Right lobe of liver (tissue), 6 donors: Measurements from ENCODE around the gene NUP85. TPM values are rescaled to one million over a fixed set of nuclear protein-coding genes. Genes with fewer than 3 reads are reported as not detected.

Experiments
- ATAC-seq, 4 donors: fragments of 200-7000 bp; cut with Tn5 transposase; one replicate each; pipeline ENCODE4 v1.9.1; 2020; ENCODE audit warnings: mild to moderate bottlenecking in 4 of 4, moderate library complexity in 4 of 4
- DNase-seq, 3 donors: peaks; one replicate each; pipeline ENCODE4 v3.0.0-alpha.2; 2020
- H3K27ac ChIP-seq, 3 donors: fragments of 200-600 bp; one replicate each; pipeline ENCODE4 v1.8.0; 2022
- H3K27me3 ChIP-seq, 2 donors: fragments of 200-600 bp; one replicate each; pipeline ENCODE4 v1.8.0; 2022
- H3K36me3 ChIP-seq, 4 donors: fragments of 200-600 bp; sonication (generic) in 1 of 4; one replicate each; pipeline versions ENCODE4 v1.5.1 to v1.8.0; 2017 to 2022; ENCODE audit warnings: control low read depth in 1 of 4
- H3K4me1 ChIP-seq, 4 donors: fragments of 200-600 bp; sonication (generic) in 1 of 4; one replicate each; pipeline versions ENCODE4 v1.5.1 to v1.8.0; 2017 to 2022; ENCODE audit warnings: control low read depth in 1 of 4
- H3K4me3 ChIP-seq, 3 donors: fragments of 200-600 bp; one replicate each; pipeline ENCODE4 v1.8.0; 2022
- H3K9me3 ChIP-seq, 4 donors: fragments of 200-600 bp; sonication (generic) in 1 of 4; one replicate each; pipeline versions ENCODE4 v1.5.1 to v1.8.0; 2017 to 2022; ENCODE audit warnings: control low read depth in 1 of 4
- POLR2A ChIP-seq: fragments of 450-650 bp; IDR thresholded peaks from one replicate; pipeline ENCODE4 v1.6.1; 2017; ENCODE audit warnings: antibody characterized with exemption, mild to moderate bottlenecking
- WGBS: methylation state at CpG from one replicate; pipeline ENCODE4 v1.1.6; 2018; ENCODE audit warnings: low coverage, low lambda C conversion rate; ENCODE audit not compliant: insufficient coverage; ENCODE audit errors: missing lambda C conversion rate; 5-methylcytosine and 5-hydroxymethylcytosine counted together
- intact Hi-C, 2 donors: fragments of 100-400 bp; cut with DNase I; formaldehyde crosslinking; loops; one replicate each; pipeline versions ENCODE4 v1.11.2 to v1.14.1; 2022
- total RNA-seq, 6 experiments: library from RNA; depleted of rRNA in 2 of 6; stranded (reverse); fragments of >200 nt in 2 of 6; fragmentation: NEBNext Ultra II Directional in 3 of 6; extraction: Animal tissue kit (Norgen Biotek cat#: 25700) in 3 of 6; gene quantifications; one replicate each; pipeline versions ENCODE4 v1.1.0 to v1.2.4, GENCODE V29; 2016 to 2023
- TF ChIP-seq, protein P1 (sequence below), 4 donors: fragments of 200-600 bp in 3 of 4; fragments of 450-650 bp in 1 of 4; IDR thresholded peaks; one replicate each; pipeline versions ENCODE4 v1.5.1 to v1.8.0; 2016 to 2022; ENCODE audit warnings: antibody characterized with exemption in 4 of 4, mild to moderate bottlenecking in 2 of 4
- donor health status: DM: no; HTN: yes; CAD: no.
- donor health status: DM: no; HTN: no; CAD: no.
- donor health status: DM: no; HTN: no; CAD: no.
- donor health status: DM: no; HTN: yes; CAD: no.
- donor health status: DM: no; HTN: yes; CAD: no.

The NUP85 gene
- total RNA-seq, 6 experiments from 2014 or later = 15.3 to 32.8 (median 25.9) TPM

DNA sequence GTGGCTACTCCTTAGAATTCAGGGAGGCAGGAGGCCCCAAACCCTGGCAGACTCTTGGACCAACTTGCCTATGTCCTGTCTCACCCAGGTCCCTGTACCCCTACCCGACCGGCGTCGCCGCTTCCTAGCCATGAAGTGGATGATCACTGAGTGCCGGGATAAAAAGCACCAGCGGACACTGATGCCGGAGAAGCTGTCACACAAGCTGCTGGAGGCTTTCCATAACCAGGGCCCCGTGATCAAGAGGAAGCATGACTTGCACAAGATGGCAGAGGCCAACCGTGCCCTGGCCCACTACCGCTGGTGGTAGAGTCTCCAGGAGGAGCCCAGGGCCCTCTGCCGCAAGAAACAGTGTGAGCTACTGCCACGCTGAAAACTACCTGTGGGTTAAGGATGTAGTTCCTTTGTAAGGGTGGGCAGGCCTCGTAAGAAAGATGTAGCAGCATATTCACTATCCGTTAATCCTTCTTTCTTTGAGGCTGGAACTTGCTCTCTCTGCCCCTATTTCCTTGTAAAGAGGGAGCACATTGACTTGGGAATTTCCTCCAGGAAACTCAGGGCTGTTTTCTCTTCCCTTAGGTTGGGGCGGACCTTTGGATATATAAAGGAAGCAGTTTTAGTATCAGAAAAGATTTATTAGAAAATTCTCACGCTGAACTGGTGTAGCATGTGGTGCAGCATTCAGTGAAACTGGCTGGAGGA, 60.3 kb downstream of the NUP85 start:
- 91% methylated on average over 7 of the region's 17 CpGs for WGBS
- intact Hi-C loops = no loop called here
- H3K4me3 ChIP-seq = no peak overlapping the region
- H3K9me3 ChIP-seq = no peaks in the 10 kb centered on the region
- ATAC-seq = no peak
- peaks cover 0 to 27% (median 9%) of the 10 kb centered on the region in 4 donors for H3K36me3 ChIP-seq
- TF ChIP-seq, protein P1, sequence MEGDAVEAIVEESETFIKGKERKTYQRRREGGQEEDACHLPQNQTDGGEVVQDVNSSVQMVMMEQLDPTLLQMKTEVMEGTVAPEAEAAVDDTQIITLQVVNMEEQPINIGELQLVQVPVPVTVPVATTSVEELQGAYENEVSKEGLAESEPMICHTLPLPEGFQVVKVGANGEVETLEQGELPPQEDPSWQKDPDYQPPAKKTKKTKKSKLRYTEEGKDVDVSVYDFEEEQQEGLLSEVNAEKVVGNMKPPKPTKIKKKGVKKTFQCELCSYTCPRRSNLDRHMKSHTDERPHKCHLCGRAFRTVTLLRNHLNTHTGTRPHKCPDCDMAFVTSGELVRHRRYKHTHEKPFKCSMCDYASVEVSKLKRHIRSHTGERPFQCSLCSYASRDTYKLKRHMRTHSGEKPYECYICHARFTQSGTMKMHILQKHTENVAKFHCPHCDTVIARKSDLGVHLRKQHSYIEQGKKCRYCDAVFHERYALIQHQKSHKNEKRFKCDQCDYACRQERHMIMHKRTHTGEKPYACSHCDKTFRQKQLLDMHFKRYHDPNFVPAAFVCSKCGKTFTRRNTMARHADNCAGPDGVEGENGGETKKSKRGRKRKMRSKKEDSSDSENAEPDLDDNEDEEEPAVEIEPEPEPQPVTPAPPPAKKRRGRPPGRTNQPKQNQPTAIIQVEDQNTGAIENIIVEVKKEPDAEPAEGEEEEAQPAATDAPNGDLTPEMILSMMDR (IDR thresholded peaks at IDR 0.05) = no peak
- TF ChIP-seq POLR2A = no peak
- peaks cover 2 to 11% (median 5%) of the 10 kb centered on the region in 4 donors for H3K4me1 ChIP-seq
- no peak overlapping the region for H3K27ac ChIP-seq
- no peaks in the 10 kb centered on the region for H3K27me3 ChIP-seq
- DNase-seq = no peak

DNA sequence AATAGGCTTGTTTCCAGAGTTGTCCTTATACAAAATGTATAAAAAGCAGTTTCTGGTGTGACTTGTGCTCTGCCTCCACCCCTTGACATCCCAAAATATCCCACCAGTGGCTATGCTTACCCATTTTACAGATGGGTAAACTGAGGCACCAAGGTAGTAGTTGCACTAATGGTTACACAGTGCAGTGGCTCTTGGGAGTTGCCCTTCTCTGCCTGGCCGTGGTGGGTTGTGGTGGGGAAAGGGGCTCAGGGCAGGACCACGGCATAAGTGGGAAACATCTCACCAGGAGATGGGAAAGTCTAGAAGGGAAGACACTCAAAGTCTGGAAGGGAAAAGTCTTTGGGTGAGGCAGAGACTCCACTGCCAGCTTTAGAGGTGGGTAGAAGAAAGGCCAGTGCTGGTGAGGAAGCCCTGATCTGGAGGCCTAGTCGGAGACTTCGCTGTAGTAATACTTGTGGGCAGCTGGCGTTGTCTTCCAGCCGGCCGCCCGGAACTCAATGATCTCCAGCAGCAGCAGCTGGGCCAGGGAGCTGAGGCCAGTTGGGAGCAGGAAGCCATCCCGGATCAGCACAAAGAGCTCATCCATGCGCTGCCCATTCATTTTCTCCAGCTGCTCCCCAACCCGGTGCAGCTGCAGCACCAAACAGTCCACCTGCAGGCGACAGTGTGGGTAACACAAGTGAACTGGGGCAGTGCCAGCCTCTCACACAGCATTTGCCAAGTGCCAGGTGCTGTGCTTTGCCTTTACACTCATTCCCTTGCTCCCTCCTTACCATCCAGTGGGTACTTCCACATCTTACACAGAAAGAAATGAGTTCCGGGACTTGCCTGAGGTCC, 61.1 kb downstream of the NUP85 start:
- intact Hi-C loops = no loop called here
- H3K4me3 ChIP-seq = no peak overlapping the region
- H3K9me3 ChIP-seq = no peaks in the 10 kb centered on the region
- no peak for ATAC-seq
- peaks cover 0 to 27% (median 9%) of the 10 kb centered on the region in 4 donors for H3K36me3 ChIP-seq
- WGBS = 75% methylated on average over 2 of the region's 13 CpGs
- no peak for DNase-seq
- H3K27ac ChIP-seq = no peak overlapping the region
- no peak for TF ChIP-seq POLR2A
- TF ChIP-seq, protein P1 (IDR thresholded peaks at IDR 0.05) = no peak
- no peaks in the 10 kb centered on the region for H3K27me3 ChIP-seq
- H3K4me1 ChIP-seq = peaks cover 2 to 12% (median 5%) of the 10 kb centered on the region in 4 donors

DNA sequence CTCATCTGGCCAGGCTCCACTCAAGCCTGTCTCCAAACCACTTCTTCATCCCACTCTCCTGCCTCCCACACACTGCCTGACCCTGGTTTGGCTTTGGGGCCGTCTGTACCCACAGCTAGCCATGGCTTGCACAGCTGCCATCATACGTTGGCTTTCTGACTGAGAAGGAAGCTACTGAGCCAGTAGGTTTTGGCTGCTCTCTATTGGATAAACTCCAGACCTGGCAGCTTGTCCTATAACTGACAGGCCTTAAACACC, 61.6 kb downstream of the NUP85 start:
- Histone ChIP-seq H3K27ac (no peak overlapping the region), H3K36me3 (peaks cover 0 to 27% (median 9%) of the 10 kb centered on the region in 4 donors), H3K4me1 (peaks cover 2 to 17% (median 7%) of the 10 kb centered on the region in 4 donors), H3K27me3 (no peaks in the 10 kb centered on the region), H3K4me3 (no peak overlapping the region), H3K9me3 (no peaks in the 10 kb centered on the region)
- no peak for DNase-seq
- no peak for ATAC-seq
- TF ChIP-seq, protein P1 (IDR thresholded peaks at IDR 0.05) = no peak
- TF ChIP-seq POLR2A = no peak
- intact Hi-C loops = no loop called here
- 45% methylated on average over 2 of the region's 2 CpGs for WGBS

DNA sequence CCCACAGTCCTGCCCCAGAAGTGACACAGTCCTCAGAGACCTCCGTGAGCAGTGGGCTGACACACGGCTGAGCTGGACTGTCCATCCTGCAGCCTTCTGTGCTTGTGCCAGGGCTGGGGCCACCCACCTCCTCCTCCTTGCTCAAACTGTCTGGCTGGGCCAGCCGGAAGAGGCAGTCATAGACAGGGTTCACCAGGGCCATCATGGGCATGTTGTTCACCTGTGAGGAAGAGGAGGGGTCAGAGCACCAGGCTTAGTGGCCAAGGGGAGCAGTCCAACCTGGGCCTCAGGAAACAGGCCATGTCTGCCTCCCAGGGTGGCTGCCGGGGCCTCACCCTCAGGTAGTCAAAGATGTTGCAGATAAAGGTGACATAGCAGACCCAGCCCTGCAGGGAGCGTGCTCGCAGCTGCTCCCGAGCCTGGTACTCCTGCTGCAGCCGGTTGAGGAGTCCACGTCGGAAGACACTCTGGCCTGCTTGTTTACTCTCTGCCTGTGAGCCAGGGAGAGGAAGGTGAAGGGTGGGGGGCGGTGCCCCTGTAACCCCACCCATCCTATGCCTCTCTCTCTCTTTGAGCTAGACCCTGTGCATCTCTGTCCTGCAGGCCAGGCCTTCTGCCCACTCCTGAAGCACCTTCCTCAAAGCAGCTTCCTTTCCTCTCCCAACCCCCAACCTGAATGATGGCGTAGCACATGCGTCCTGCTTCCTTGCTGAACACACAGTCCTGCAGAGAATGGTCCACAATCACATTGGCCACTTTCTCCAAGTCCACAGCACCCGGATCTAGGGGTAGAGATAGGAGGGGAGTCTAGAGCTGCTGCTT, 62.1 kb downstream of the NUP85 start:
- no peak overlapping the region for H3K27ac ChIP-seq
- peaks cover 0 to 27% (median 9%) of the 10 kb centered on the region in 4 donors for H3K36me3 ChIP-seq
- TF ChIP-seq, protein P1 (IDR thresholded peaks at IDR 0.05) = no peak
- TF ChIP-seq POLR2A = no peak
- 52% methylated on average over 6 of the region's 14 CpGs for WGBS
- no peak overlapping the region for H3K4me3 ChIP-seq
- ATAC-seq = no peak
- intact Hi-C loops = no loop called here
- H3K27me3 ChIP-seq = no peaks in the 10 kb centered on the region
- peaks cover 0 to 17% (median 6%) of the 10 kb centered on the region in 4 donors for H3K4me1 ChIP-seq
- no peak for DNase-seq
- no peaks in the 10 kb centered on the region for H3K9me3 ChIP-seq
